HG03196 (cell line): Measurements from ENCODE around the gene BUD31.
"Not testable (repeated sequence)": the region's sequence is repeated elsewhere in the genome, so short reads cannot be mapped to it uniquely, and the experiment has no call there.

ENCODE experiments used
- ATAC-seq: cut with Tn5 transposase; IDR thresholded peaks from one replicate; pipeline ENCODE4 v1.9.1; 2021; ENCODE audit not compliant: unreplicated experiment

Gene BUD31

GRCh38 chr7:99380032-99380822 is 28.5 kb upstream of the BUD31 start:
- ATAC-seq, result peak; percentile 39

- peak; percentile 73 for ATAC-seq
These were observed 27.7 kb upstream of the BUD31 start for GRCh38 chr7:99380823-99381663.

- no peak for ATAC-seq
These were observed 27.1 kb upstream of the BUD31 start for GRCh38 chr7:99381664-99382075.

GRCh38 chr7:99383203-99383602 is 25.6 kb upstream of the BUD31 start:
- no peak for ATAC-seq

- no peak for ATAC-seq
These were observed 24.9 kb upstream of the BUD31 start for GRCh38 chr7:99383791-99384370.

- no peak for ATAC-seq
These were observed 24.2 kb upstream of the BUD31 start for GRCh38 chr7:99384523-99384922.

- no peak for ATAC-seq
These were observed 23.2 kb upstream of the BUD31 start for GRCh38 chr7:99385564-99385963.

GRCh38 chr7:99386584-99387238 is 22.1 kb upstream of the BUD31 start:
- no peak for ATAC-seq

GRCh38 chr7:99387239-99387635 is 21.5 kb upstream of the BUD31 start:
- ATAC-seq, result not testable (repeated sequence)

- no peak for ATAC-seq
These were observed 20.9 kb upstream of the BUD31 start for GRCh38 chr7:99387912-99388311.

GRCh38 chr7:99389772-99390171 is 19.0 kb upstream of the BUD31 start:
- ATAC-seq, result no peak

- ATAC-seq, result no peak
These were observed 17.7 kb upstream of the BUD31 start for GRCh38 chr7:99390941-99391602.

- no peak for ATAC-seq
These were observed 16.7 kb upstream of the BUD31 start for GRCh38 chr7:99392046-99392445.

GRCh38 chr7:99392659-99393354 is 16.0 kb upstream of the BUD31 start:
- ATAC-seq, result no peak

GRCh38 chr7:99393355-99394187 is 15.2 kb upstream of the BUD31 start:
- no peak for ATAC-seq

- no peak for ATAC-seq
These were observed 14.6 kb upstream of the BUD31 start for GRCh38 chr7:99394188-99394502.

GRCh38 chr7:99395616-99396327 is 13.0 kb upstream of the BUD31 start:
- ATAC-seq, result no peak

- no peak for ATAC-seq
These were observed 12.1 kb upstream of the BUD31 start for GRCh38 chr7:99396418-99397296.
